SIG-M5 treated with dmso at 0.1 percent for 504 hours (cell line): ENCODE measurements around the gene OR2T34.
"Not testable (repeated sequence)": the region's sequence is repeated elsewhere in the genome, so short reads cannot be mapped to it uniquely, and the experiment has no call there.

Source experiments
- DNase-seq: peaks from one replicate; lab custom pipeline; 2025; ENCODE audit not compliant: unreplicated experiment; lab: John Stamatoyannopoulos, UW

OR2T34 gene

DNA sequence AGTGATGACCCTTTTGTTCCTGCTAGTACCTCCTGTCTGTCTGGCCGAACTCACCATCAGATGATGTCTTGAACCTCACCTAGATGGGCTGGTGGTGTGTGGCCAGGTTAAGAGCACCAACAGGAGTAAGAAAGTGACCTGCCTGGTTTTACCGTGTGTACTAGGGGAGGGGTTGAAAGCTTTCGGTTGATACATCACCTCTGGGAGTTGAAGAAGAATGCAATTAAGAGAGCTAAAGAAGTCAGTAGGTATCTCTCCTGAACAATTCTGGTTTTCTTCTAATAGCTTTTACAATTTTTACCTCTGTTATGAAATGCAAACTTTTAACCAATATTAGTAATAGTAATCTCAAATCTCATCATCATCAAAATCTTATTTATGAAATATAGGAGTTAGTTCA, 11.9 kb downstream of the OR2T34 start, which contains the start of gene OR2T29:
OR2T29 (minus strand) TSS at position 101 of the 400 bp plus-strand sequence. CDS start 3,281 bp downstream, outside the sequence.
- DNase-seq = not testable (repeated sequence)

DNA sequence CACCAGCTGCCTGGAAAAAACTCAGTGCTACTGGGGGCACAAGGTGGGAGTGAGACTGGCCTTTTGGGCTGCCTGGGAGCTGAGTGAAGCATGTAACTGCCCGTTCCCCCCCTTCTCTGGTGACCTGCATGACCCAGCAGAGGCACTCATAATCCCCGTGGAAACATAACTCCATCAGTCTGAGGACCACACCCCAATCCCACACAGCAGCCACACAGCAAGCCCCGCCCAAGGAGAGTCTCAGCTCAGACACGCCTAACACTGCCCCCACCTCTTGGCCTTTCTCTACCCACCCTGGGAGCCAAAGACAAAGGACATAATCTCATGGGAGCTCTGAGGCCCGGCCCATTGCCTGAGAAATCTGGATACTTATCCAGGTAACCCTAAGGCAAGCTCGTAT, 23.5 kb downstream of the OR2T34 start:
- not testable (repeated sequence) for DNase-seq

DNA sequence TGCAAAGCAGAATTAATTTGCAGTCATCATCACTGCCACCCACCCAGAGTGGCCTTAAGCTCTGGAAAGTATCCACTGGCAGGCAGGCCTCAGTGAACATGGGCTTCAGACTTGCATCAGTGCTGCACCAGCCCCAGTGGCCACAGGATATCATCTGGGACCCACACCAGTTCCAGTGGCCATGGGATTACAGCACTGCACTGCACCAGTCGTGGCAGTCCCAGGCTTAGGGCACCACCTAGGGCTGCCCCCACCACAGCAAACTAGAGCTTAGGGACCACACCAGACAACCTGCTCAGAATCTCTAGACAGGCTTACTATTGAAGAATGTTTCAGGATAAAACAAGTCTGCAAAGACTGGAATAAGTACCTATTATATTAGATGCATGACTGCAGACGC, 27.2 kb downstream of the OR2T34 start:
- DNase-seq = not testable (repeated sequence)

DNA sequence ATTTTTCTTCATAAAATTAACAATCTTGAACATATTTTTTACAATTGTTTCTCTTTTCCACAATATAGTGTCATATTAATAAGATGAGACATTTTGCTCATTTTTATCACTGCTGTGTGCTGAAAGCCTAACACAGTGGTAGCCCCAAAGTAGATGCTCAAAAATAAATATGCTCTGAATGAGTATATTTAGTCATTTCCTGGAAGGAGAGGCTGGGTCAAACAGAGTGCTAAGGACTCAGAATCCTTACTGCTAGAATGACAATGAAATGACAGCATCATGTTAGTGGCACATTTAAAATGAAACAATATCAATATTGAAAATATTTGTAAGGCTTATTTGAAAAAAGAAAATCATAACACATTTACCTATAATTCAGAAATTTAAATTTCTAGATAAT, 37.1 kb downstream of the OR2T34 start:
- not testable (repeated sequence) for DNase-seq
